Sigmoid colon (tissue), 7 donors: ENCODE results near the gene TAGLN. TPM values are rescaled to one million over a fixed set of nuclear protein-coding genes. Genes with fewer than 3 reads are reported as not detected.

Experiments used
- DNase-seq: peaks from one replicate; pipeline ENCODE4 v3.0.0-alpha.2; 2019
- H3K27ac ChIP-seq, 4 donors: fragments of 200-600 bp; sonication (generic); one replicate each; pipeline ENCODE4 v1.5.1; 2016 to 2019; ENCODE audit warnings: mild to moderate bottlenecking in 1 of 4
- H3K27me3 ChIP-seq, 3 donors: fragments of 200-600 bp; sonication (generic); one replicate each; pipeline ENCODE4 v1.5.1; 2019; ENCODE audit warnings: mild to moderate bottlenecking in 1 of 3
- H3K36me3 ChIP-seq, 4 donors: fragments of 200-600 bp; sonication (generic); one replicate each; pipeline ENCODE4 v1.5.1; 2016 to 2019
- H3K4me1 ChIP-seq, 4 donors: fragments of 200-600 bp; sonication (generic); one replicate each; pipeline ENCODE4 v1.5.1; 2017 to 2019
- H3K4me3 ChIP-seq, 4 donors: fragments of 200-600 bp; sonication (generic); one replicate each; pipeline ENCODE4 v1.5.1; 2017 to 2019; ENCODE audit warnings: mild to moderate bottlenecking in 2 of 4, moderate library complexity in 1 of 4
- H3K9me3 ChIP-seq, 4 donors: fragments of 200-600 bp in 3 of 4; sonication (generic) in 3 of 4; one replicate each; pipeline versions ENCODE4 v1.5.1 to v1.6.1; 2013 to 2019
- CTCF ChIP-seq, 4 experiments: fragments of 450-650 bp in 3 of 4; fragments of 200-600 bp in 1 of 4; IDR thresholded peaks; one replicate each; pipeline ENCODE4 v1.5.1; 2016 to 2019; ENCODE audit warnings: antibody characterized with exemption in 4 of 4, mild to moderate bottlenecking in 3 of 4, moderate library complexity in 2 of 4
- EP300 ChIP-seq, 4 donors: sonication (generic); formaldehyde crosslinking; IDR thresholded peaks; one replicate each; pipeline ENCODE4 v1.6.1; 2017; ENCODE audit warnings: antibody characterized with exemption in 4 of 4
- POLR2A ChIP-seq, 2 donors: fragments of 450-650 bp; IDR thresholded peaks; one replicate each; pipeline ENCODE4 v1.6.1; 2016; ENCODE audit warnings: antibody characterized with exemption in 2 of 2, mild to moderate bottlenecking in 2 of 2, moderate library complexity in 2 of 2
- POLR2AphosphoS5 ChIP-seq, 4 donors: sonication (generic); formaldehyde crosslinking; IDR thresholded peaks; one replicate each; pipeline ENCODE4 v1.6.1; 2017; ENCODE audit warnings: antibody characterized with exemption in 4 of 4
- WGBS, 2 donors: extraction: QIAGEN DNeasy Blood & Tissue Kit; methylation state at CpG; one replicate each; pipeline ENCODE4 v1.1.7; 2013; 5-methylcytosine and 5-hydroxymethylcytosine counted together
- intact Hi-C: fragments of 100-400 bp; cut with DNase I; formaldehyde crosslinking; loops from one replicate; pipeline ENCODE4 v1.15.1; 2023
- polyA plus RNA-seq, 3 donors: library from polyadenylated mRNA; stranded (reverse); fragments of 200-250 nt; gene quantifications; one replicate each; pipeline ENCODE4 v1.2.3, GENCODE V29; 2013
- total RNA-seq, 4 donors: library from RNA; depleted of rRNA; stranded (reverse); fragments of >200 nt; gene quantifications; one replicate each; pipeline ENCODE4 v1.1.0, GENCODE V29; 2016
- donor health status: healthy with polysubstance abuse.
- donor health status: Bipolar disorder and iron deficiency.
- donor health status: healthy.

Gene TAGLN
- total and polyA plus RNA-seq, 7 donors, result 112 to 14,048 (median 6,854) TPM

- no peaks in the 10 kb centered on the region for H3K27me3 ChIP-seq
- H3K27ac ChIP-seq, result no peak overlapping the region
- DNase-seq, result no peak
- no peak for TF ChIP-seq POLR2A (IDR thresholded peaks at IDR 0.05)
- TF ChIP-seq CTCF (IDR thresholded peaks at IDR 0.05), result no peak
- no peak for TF ChIP-seq EP300 (IDR thresholded peaks at IDR 0.05)
- 43 to 71% methylated on average over 3 of the region's 3 CpGs for WGBS, 2 donors
- no peak overlapping the region for H3K4me3 ChIP-seq
- H3K36me3 ChIP-seq, result peaks cover 0 to 46% (median 8%) of the 10 kb centered on the region in 4 donors
- no peaks in the 10 kb centered on the region for H3K9me3 ChIP-seq
- no peaks in the 10 kb centered on the region for H3K4me1 ChIP-seq
- intact Hi-C loops, result no loop called here
Measured at GRCh38 chr11:117255966-117256365, 56.8 kb downstream of the TAGLN start.

- H3K27ac ChIP-seq, result no peak overlapping the region
- H3K4me1 ChIP-seq, result no peaks in the 10 kb centered on the region
- no peak overlapping the region for H3K4me3 ChIP-seq
- 46 to 76% methylated on average over 2 of the region's 2 CpGs for WGBS, 2 donors
- peaks cover 0 to 52% (median 11%) of the 10 kb centered on the region in 4 donors for H3K36me3 ChIP-seq
- intact Hi-C loops, result no loop called here
- no peaks in the 10 kb centered on the region for H3K27me3 ChIP-seq
- TF ChIP-seq EP300 (IDR thresholded peaks at IDR 0.05) (no peak), POLR2A (IDR thresholded peaks at IDR 0.05) (no peak), CTCF (IDR thresholded peaks at IDR 0.05) (no peak), POLR2AphosphoS5 (IDR thresholded peaks at IDR 0.05) (no peak)
- no peaks in the 10 kb centered on the region for H3K9me3 ChIP-seq
- DNase-seq, result no peak
Measured at GRCh38 chr11:117256573-117256972, 57.4 kb downstream of the TAGLN start.

Other genes starting within 250 kb of the TAGLN start
- 10 to 100 TPM; 35.3 to 53.2 (median 40.9) TPM for gene SIK3, start 100.9 kb upstream of the TAGLN start, total RNA-seq
- 10 to 100 TPM in 1 of 3 donors, 1 to 10 TPM in 2; 5.5 to 16.5 (median 7.8) TPM for gene SIK3, start 100.9 kb upstream of the TAGLN start, polyA plus RNA-seq
- 10 to 100 TPM; 42.1 to 76.4 (median 58.0) TPM for gene PAFAH1B2, start 55.1 kb upstream of the TAGLN start, total RNA-seq
- 10 to 100 TPM; 26.0 to 33.1 (median 28.8) TPM for gene PAFAH1B2, start 55.1 kb upstream of the TAGLN start, polyA plus RNA-seq
- 10 to 100 TPM; 20.7 to 50.7 (median 28.5) TPM for gene SIDT2, start 20.6 kb upstream of the TAGLN start, total RNA-seq
- 10 to 100 TPM in 2 of 3 donors, 1 to 10 TPM in 1; 7.6 to 33.1 (median 12.0) TPM for gene SIDT2, start 20.6 kb upstream of the TAGLN start, polyA plus RNA-seq
- 10 to 100 TPM; 22.1 to 55.1 (median 31.1) TPM for gene PCSK7, start 32.7 kb downstream of the TAGLN start, total RNA-seq
- gene PCSK7, start 32.7 kb downstream of the TAGLN start, polyA plus RNA-seq, result 100 to 1,000 TPM in 1 of 3 donors, 10 to 100 TPM in 2; 18.0 to 116 (median 21.7) TPM
- 10 to 100 TPM; 11.1 to 23.8 (median 12.8) TPM for gene RNF214, start 33.3 kb downstream of the TAGLN start, total RNA-seq
- 10 to 100 TPM in 2 of 3 donors, 1 to 10 TPM in 1; 6.2 to 12.0 (median 10.2) TPM for gene RNF214, start 33.3 kb downstream of the TAGLN start, polyA plus RNA-seq
- 10 to 100 TPM in 1 of 4 donors, 1 to 10 TPM in 3; 5.6 to 11.6 (median 6.6) TPM for gene BACE1-AS, start 92.0 kb downstream of the TAGLN start, total RNA-seq
- 1 to 10 TPM in 2 of 3 donors, under 1 TPM in 1; 0.69 to 4.2 (median 3.8) TPM for gene BACE1-AS, start 92.0 kb downstream of the TAGLN start, polyA plus RNA-seq
- 10 to 100 TPM; 13.2 to 24.6 (median 16.0) TPM for gene BACE1, start 116.9 kb downstream of the TAGLN start, total RNA-seq
- gene BACE1, start 116.9 kb downstream of the TAGLN start, polyA plus RNA-seq, result 1 to 10 TPM; 1.8 to 7.0 (median 3.6) TPM
- gene CEP164, start 128.5 kb downstream of the TAGLN start, total RNA-seq, result 10 to 100 TPM; 12.5 to 40.4 (median 20.4) TPM
- gene CEP164, start 128.5 kb downstream of the TAGLN start, polyA plus RNA-seq, result 10 to 100 TPM in 1 of 3 donors, 1 to 10 TPM in 2; 1.8 to 19.4 (median 4.9) TPM